ENCODE data around the gene NUP214.

DNA sequence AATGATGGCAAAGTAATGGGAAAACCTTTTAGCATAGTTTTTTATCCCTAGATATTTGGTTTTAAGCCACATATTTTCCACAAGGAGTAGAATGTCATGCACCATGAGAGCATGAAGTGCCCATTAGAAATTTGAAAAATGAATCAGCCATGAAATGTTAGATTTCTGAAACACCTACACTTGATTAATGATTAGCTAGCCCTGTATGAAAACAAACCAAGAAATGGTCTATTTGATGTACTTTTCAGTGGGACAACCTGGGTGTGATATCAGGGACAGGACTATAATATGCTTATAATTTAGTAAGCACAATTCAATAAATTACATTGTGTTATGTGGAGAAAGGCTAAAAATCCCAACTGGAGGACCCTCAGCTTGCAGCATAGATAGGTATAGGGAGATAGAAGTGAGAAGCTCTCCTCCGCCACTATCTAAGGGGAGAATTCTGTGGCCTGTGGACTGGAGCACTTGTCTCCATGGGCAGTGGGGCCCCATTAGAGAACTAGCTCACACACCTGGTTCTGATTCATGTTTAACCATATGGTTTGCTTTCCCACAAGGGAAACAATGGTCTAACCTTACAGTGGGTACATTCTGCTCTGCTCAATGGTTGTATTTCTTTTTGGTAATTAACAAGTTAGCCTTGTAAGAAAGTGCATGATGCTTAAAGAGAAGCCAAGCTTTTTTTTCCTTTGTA, 35.2 kb downstream of the NUP214 start:
- TF ChIP-seq, protein P1, sequence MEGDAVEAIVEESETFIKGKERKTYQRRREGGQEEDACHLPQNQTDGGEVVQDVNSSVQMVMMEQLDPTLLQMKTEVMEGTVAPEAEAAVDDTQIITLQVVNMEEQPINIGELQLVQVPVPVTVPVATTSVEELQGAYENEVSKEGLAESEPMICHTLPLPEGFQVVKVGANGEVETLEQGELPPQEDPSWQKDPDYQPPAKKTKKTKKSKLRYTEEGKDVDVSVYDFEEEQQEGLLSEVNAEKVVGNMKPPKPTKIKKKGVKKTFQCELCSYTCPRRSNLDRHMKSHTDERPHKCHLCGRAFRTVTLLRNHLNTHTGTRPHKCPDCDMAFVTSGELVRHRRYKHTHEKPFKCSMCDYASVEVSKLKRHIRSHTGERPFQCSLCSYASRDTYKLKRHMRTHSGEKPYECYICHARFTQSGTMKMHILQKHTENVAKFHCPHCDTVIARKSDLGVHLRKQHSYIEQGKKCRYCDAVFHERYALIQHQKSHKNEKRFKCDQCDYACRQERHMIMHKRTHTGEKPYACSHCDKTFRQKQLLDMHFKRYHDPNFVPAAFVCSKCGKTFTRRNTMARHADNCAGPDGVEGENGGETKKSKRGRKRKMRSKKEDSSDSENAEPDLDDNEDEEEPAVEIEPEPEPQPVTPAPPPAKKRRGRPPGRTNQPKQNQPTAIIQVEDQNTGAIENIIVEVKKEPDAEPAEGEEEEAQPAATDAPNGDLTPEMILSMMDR (IDR thresholded peaks at IDR 0.05): no peak
- no peak for TF ChIP-seq POLR2A (IDR thresholded peaks at IDR 0.05)

Measured in gastroesophageal sphincter (tissue), 3 donors.